ENCODE data around the gene ARL8A.

GRCh38 chr1:202134645-202135172 is 9.8 kb downstream of the ARL8A start:
- no peak for TF ChIP-seq REST (IDR thresholded peaks at IDR 0.05)
- no peak for TF ChIP-seq KDM1A (IDR thresholded peaks at IDR 0.05; ENCODE audit: low read depth)
- TF ChIP-seq CTCF (IDR thresholded peaks at IDR 0.05) = no peak
- no peak for TF ChIP-seq CHD2 (IDR thresholded peaks at IDR 0.05; ENCODE audit: low read length, partially characterized antibody)
- TF ChIP-seq POLR2A (IDR thresholded peaks at IDR 0.05; ENCODE audit: low read length) = no peak
- TF ChIP-seq, protein P1, sequence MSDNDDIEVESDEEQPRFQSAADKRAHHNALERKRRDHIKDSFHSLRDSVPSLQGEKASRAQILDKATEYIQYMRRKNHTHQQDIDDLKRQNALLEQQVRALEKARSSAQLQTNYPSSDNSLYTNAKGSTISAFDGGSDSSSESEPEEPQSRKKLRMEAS (IDR thresholded peaks at IDR 0.05) = no peak
- no peak for TF ChIP-seq SMC3 (IDR thresholded peaks at IDR 0.05)
- no peak for TF ChIP-seq RCOR1 (IDR thresholded peaks at IDR 0.05; ENCODE audit: low read depth, low read length)
- TF ChIP-seq CBX2 (IDR thresholded peaks at IDR 0.05; ENCODE audit: borderline replicate concordance, low read depth) = no peak
- no peak for TF ChIP-seq PBX3 (IDR thresholded peaks at IDR 0.05)

All from A549 (cell line).